ENCODE measurements around the gene ELAVL1.

ELAVL1 gene

GRCh38 chr19:7977723-7978040 is 27.8 kb downstream of the ELAVL1 start:
- DNase-seq (ENCODE audit: low read depth) = no peak
- no peak for TF ChIP-seq CTCF (IDR thresholded peaks at IDR 0.05; ENCODE audit: control insufficient read depth, extremely low read depth, insufficient read depth)
- H3K4me3 ChIP-seq (ENCODE audit: low read depth, low read length) = no peak overlapping the region

GRCh38 chr19:7977021-7977722 is 28.3 kb downstream of the ELAVL1 start:
- DNase-seq (ENCODE audit: low read depth) = no peak
- no peak for TF ChIP-seq CTCF (IDR thresholded peaks at IDR 0.05; ENCODE audit: control insufficient read depth, extremely low read depth, insufficient read depth)
- H3K4me3 ChIP-seq (ENCODE audit: low read depth, low read length) = no peak overlapping the region

- no peak overlapping the region for H3K4me3 ChIP-seq (ENCODE audit: low read depth, low read length)
- TF ChIP-seq CTCF (IDR thresholded peaks at IDR 0.05; ENCODE audit: control insufficient read depth, extremely low read depth, insufficient read depth) = no peak
- no peak for DNase-seq (ENCODE audit: low read depth)
These were observed 29.0 kb downstream of the ELAVL1 start for GRCh38 chr19:7976461-7976860.

GRCh38 chr19:7975037-7975436 is 30.4 kb downstream of the ELAVL1 start:
- no peak overlapping the region for H3K4me3 ChIP-seq (ENCODE audit: low read depth, low read length)
- TF ChIP-seq CTCF (IDR thresholded peaks at IDR 0.05; ENCODE audit: control insufficient read depth, extremely low read depth, insufficient read depth) = no peak
- DNase-seq (ENCODE audit: low read depth) = no peak

- no peak overlapping the region for H3K4me3 ChIP-seq (ENCODE audit: low read depth, low read length)
- no peak for DNase-seq (ENCODE audit: low read depth)
- no peak for TF ChIP-seq CTCF (IDR thresholded peaks at IDR 0.05; ENCODE audit: control insufficient read depth, extremely low read depth, insufficient read depth)
These were observed 31.6 kb downstream of the ELAVL1 start for GRCh38 chr19:7973883-7974282.

GRCh38 chr19:7971553-7972520 is 33.6 kb downstream of the ELAVL1 start:
- H3K4me3 ChIP-seq (ENCODE audit: low read depth, low read length) = no peak overlapping the region
- TF ChIP-seq CTCF (IDR thresholded peaks at IDR 0.05; ENCODE audit: control insufficient read depth, extremely low read depth, insufficient read depth) = no peak

More at GRCh38 chr19:7971553-7972520, 33.6 kb downstream of the ELAVL1 start:
- DNase-seq (ENCODE audit: low read depth) = no peak

Data from LNCaP clone FGC (cell line).